GM20431 (cell line): ENCODE data around the gene CD70.
"Not testable (repeated sequence)": the region's sequence is repeated elsewhere in the genome, so short reads cannot be mapped to it uniquely, and the experiment has no call there.

Experiments
- in situ Hi-C: fragments of 300-500 bp; cut with MseI, MboI; formaldehyde crosslinking; loops from one replicate; pipeline ENCODE4 v1.15.0; 2020; ENCODE audit warnings: low sequenced_read_pairs; ENCODE audit not compliant: unreplicated experiment

Gene CD70

DNA sequence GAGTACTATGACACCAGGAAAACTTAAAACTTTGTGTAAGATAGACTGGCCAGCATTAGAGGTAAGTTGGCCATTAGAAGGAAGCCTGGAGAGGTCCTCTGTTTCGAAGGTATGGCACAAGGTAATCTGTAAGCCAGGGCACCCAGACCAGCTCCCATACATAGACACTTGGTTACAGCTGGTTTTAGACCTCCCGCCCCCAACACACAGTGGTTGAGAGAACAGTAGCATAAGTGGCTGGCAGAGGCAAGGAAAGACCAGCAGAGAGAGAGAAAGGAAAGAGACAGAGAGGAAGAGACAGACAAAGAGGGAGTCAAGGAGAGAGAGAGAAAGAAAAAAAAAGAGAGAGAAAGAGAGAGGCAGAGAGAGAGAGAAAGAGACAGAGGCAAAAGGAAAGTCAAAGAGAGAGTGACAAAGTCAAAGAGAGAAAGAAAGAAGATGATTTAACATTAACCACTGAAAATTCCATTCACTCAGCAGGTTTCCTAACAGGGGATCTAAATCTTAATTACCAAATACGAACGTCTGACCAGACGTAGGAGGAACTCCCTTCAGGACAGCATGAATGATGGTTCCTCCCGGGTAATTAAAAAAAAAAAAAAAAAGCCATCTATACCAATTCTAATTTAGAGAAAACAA lies 7.4 kb upstream of the CD70 start:
- in situ Hi-C loops: not testable (repeated sequence)

DNA sequence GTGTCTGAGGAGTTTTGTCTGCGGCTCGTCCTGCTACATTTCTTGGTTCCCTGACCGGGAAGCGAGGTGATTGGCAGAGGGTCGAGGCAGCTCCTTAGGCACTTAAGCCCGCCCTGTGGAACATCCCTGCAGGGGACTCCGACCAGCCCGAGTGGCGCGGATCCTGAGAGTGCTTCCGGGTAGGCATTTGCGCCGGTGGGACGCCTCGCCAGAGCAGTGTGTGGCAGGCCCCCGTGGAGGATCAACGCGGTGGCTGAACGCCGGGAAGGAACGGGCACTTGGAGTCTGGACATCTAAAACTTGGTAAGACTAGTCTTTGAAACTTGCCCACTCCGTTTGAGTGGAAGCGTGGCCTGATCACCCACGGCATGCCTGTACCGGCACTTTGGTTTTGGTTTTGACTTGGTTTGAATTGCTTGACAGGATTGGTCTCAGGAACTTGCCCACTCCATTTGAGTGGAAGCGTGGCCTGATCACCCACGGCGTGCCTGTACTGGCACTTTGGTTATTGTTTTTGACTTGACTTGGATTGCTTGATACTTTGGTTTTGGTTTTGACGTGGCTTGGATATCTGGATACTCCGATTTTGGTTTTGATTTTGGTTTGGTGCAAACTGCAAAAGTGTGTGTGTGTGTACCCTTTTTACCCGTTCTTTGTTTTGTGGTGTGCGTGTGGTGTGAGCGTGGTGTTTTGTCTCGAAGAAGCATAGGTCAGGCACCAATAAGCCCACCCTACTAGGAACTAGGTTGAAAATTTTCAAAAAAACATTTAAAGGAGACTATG lies 6.7 kb upstream of the CD70 start:
- in situ Hi-C loops: not testable (repeated sequence)

DNA sequence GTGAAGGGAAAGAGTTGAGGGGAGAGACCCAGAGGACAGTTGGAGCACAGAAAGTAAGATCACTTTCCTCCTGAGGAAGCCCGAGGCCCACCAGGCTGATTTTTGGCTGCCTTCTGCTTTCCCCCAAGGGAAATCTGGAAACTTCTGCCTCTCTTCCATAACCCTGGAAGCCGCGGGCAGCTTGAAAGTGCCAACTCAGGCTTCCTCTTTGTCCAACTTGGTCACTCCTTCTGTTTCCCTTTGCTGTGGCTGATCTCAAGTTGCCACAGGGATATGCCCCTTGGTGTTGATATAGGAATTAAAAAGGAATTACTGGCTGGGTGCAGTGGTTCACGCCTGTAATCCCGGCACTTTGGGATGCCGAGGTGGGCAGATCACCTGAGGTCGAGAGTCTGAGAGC lies 5.7 kb upstream of the CD70 start:
- in situ Hi-C loops: no loop called here

DNA sequence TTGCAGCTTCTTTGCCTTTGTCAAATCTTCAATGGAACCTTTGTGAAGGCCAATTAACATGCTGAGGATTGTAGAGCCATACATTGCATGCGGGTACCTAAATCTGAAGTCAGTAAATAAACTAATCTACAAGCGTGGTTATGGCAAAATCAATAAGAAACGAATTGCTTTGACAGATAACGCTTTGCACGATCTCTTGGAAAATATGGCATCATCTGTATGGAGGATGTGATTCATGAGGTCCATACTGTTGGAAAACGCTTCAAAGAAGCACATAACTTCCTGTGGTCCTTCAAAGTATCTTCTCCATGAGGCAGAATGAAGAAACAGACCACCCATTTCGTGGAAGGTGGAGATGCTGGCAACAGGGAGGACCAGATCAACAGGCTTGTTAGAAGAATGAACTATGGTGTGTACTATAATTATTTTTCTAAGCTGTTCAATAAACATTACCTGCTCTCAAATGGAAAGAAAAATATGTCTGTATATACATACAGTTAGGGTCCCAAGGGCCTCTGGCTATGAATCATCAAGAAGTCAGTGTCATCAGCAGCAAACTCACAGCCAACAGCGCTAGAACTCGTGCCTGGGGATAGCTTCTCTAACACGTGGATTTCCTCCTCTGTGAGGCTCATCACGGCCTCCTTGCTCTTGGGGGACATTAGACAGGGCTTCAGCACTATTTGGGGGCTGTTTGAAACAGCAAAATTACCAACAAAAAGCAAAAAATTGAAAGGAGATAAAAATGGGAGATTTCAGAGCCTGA lies 2.9 kb upstream of the CD70 start:
- in situ Hi-C loops: no loop called here

GRCh38 chr19:6590258-6590826 lies 608 bp downstream of the CD70 start:
- in situ Hi-C loops: no loop called here

DNA sequence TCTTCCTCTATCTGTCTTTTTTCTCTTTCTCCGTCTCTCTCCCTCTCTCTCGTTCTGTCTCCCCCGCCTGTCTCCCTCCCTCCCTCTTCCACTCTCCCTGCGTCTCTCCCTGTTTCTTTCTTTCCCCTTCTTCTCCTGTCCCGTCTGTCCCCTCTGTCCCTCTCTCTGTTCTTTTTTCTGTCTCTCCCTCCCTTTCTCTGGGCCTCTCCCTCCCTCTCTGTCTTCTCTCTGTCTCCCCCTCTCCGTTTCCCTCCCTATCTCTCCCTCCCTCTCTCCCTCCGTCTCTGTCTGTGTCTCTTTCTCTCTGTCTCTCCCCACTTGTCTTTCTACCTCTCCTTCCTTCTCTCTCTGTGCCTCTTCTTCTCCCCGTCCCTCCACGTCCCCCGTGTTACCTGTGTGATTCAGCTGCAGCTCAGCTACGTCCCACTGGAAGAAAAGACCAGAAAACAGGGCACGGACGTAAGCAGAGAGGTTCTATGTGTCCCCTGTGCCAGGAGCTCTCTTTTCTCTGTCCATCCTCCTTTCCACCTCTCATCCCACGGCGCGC lies 1.2 kb downstream of the CD70 start:
- in situ Hi-C loops: no loop called here

GRCh38 chr19:6588508-6589345 lies 2.2 kb downstream of the CD70 start:
- in situ Hi-C loops: no loop called here

- in situ Hi-C loops: no loop called here
Observed at GRCh38 chr19:6587998-6588507, 2.9 kb downstream of the CD70 start.

- in situ Hi-C loops: no loop called here
Observed at GRCh38 chr19:6587093-6587820, 3.7 kb downstream of the CD70 start.

- in situ Hi-C loops: no loop called here
Observed at GRCh38 chr19:6586726-6587092, 4.2 kb downstream of the CD70 start.

- in situ Hi-C loops: no loop called here
Observed at GRCh38 chr19:6586056-6586455, 4.9 kb downstream of the CD70 start.

DNA sequence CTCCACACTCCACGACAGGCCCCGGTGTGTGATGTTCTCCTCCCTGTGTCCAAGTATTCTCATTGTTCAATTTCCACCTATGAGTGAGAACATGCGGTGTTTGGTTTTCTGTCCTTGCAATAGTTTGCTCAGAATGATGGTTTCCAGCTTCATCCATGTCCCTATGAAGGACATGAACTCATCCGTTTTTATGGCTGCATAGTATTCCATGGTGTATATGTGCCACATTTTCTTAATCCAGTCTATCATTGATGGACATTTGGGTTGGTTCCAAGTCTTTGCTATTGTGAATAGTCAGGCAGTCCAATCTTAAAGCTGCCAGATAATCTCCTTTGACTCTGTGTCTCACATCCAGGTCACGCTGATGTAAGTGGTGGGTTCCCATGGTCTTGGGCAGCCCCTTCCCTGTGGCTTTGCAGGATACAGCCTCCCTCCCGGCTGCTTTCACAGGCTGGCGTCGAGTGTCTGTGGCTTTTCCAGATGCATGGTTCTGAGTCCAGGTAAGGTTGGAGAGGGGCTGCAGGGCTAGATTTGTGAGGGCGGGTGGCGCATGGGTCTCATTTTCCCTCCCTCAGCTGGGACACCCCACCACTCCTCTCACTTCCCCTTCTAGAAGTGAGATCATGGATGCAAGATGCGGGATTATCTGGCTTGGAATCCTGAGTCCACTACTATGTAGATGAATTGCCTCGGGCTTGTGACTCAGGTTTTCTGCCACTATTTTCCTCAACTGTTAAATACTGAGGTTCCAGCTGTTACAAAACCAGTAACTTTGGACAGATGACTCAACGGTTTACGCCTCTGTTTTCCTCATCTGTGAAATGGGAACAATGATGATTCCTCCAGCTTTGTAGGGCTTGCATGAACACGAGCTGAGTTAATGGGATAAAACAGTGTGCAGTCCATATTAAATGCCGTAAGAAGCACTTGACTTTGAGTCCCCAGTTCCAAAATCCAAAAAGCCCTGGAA lies 8.2 kb downstream of the CD70 start:
- in situ Hi-C loops: not testable (repeated sequence)

DNA sequence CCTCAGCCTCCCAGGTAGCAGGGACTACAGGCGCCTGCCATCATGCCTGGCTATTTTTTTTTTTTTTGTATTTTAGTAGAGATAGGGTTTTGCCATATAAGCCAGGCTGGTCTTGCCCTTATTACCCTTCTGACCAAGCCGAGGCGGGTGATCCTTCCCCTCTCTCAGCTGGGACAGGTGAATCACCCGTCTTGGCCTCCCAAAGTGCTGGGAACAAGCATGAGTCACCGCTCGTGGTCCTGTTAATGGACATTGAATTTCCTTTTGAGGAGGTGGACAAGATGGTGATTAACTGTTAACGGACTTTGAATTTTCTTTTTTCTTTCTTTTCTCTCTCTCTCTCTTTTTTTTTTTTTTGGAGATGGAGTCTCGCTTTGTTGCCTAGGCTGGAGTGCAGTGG lies 10.6 kb downstream of the CD70 start:
- in situ Hi-C loops: no loop called here

- in situ Hi-C loops: no loop called here
Observed at GRCh38 chr19:6579450-6580178, 11.3 kb downstream of the CD70 start.

DNA sequence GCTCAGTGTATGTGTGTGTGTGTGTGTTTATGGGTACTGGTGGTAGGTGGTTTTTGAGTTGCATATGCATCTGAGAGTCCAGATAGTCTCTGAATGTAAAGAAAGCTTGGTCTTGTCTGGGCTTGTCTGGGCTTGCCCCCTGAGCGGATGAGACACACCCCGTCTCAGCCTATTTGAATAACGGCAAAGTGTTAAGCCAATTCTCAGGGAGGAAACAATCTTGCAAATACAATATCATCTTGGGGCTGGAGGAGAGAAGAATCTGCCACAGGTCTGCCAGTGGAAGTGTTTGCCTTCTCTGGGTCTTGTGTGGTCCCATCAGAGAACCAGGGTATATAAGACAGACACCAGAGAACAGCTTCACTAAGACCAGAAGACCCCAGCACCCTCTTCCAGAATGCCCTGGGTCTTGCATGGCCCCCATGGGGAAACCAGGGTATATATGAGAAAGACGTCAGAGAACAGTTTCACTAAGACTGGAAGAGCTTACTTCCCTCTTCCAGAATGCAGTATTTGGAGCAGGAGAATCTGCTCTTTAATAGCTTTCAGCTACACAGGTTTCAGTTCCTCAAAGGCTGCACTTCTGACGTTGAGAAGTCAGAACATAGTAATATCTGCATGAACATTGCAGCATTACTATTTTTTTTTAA lies 13.3 kb downstream of the CD70 start:
- in situ Hi-C loops: no loop called here

GRCh38 chr19:6576869-6577475 lies 14.0 kb downstream of the CD70 start:
- in situ Hi-C loops: no loop called here
